Activated CD4-positive, alpha-beta T cell treated with anti-CD3 and anti-CD28 coated beads, Interleukin-10, Interleukin-2, amounts not matched to agents 100 ng/mL and 50 ng/mL, durations not matched to agents 16 hours and 8 hours (primary cell): ENCODE measurements around the gene SOX9.

Experiments used
- DNase-seq: peaks from one replicate; pipeline ENCODE4 v3.0.0-alpha.2; 2020

SOX9 gene

DNA sequence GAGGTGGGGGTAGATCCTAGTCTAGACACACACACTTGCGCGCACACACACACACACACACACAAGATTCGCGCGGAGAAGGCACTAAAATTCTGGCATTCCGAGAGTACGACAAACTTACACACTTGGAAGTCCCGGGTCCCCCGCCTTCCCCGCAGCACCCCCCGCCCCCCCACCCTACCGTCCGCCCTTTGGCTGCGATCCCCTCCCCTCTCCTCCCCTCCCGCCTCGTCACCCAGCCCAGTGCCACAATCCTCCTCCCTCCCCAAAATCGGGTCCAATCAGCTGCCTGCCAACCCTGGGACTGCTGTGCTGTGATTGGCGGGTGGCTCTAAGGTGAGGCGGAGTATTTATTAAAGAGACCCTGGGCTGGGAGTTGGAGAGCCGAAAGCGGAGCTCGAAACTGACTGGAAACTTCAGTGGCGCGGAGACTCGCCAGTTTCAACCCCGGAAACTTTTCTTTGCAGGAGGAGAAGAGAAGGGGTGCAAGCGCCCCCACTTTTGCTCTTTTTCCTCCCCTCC lies at the start of gene SOX9:
Gene SOX9, plus strand, starts transcription at position 379 of the 522 bp plus-strand sequence. CDS start 372 bp downstream, outside the sequence.
- DNase-seq: no peak

DNA sequence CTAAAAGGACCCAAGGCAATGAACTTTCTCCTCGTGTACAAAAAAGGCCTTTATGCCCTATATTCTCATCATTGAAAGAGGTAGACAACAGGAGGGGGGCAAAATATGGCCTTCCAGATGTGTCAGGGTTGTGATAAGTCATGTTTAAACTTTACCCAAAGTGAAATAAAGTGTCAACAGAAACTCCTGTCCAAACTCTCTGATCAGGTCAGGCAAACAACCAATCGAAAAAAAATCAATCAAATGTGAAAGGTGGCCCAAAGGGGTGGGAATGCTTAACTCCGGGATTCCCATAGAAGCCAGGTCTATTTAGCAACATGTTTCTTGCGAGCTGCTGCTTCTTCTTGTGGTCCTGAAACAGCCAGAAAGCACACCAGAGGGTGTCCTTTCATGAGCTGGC lies 49.5 kb upstream of the SOX9 start:
- DNase-seq: no peak

DNA sequence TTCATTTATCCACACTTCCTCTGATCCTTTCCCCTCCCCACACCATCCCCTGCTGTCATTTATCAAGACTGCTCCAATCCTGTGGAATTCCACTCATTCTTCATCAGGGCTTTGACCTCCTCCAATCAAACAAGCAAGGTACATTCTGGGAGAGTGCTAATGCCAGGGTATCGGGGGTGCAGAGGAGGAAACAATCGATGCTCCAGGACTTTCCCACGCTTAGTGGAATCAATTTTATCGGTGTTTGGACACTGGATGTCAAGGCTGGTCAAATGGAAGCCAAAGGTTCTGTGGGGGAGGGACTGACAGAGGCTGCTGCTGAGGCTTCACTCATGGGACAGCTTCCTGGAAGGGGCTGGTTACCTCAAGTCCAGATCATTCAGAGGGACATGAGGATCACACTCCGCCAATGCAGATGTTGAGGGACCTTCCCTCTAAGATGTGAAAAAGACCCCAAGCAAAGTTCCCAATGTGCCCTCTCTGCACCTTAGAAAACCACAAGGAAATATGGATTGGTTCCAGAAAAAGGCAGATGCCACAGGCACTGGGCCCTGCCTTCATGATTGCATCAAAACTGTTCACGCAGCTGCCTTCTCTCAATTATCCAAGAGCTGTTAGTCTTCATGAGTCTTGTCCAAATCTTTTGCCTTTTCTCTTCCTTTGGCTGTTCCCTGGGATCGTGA lies 44.7 kb upstream of the SOX9 start:
- DNase-seq: no peak

DNA sequence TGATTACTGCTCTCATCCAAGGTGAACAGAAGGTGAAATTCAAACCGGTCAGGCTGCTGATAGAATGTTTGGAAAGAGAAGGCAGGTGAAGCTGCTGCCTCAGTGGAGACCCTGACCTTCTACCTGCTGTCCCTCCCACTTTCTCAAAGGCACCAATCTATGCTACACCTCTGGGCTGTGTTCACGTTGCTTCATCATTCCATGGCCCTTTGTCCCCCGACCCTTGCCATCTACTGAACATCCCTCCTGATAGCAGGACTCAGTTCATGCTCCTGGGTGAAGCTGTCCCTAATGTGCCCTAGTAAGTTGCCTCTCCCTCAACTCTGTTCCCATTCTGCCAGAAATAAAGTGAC lies 44.2 kb upstream of the SOX9 start:
- DNase-seq: no peak

DNA sequence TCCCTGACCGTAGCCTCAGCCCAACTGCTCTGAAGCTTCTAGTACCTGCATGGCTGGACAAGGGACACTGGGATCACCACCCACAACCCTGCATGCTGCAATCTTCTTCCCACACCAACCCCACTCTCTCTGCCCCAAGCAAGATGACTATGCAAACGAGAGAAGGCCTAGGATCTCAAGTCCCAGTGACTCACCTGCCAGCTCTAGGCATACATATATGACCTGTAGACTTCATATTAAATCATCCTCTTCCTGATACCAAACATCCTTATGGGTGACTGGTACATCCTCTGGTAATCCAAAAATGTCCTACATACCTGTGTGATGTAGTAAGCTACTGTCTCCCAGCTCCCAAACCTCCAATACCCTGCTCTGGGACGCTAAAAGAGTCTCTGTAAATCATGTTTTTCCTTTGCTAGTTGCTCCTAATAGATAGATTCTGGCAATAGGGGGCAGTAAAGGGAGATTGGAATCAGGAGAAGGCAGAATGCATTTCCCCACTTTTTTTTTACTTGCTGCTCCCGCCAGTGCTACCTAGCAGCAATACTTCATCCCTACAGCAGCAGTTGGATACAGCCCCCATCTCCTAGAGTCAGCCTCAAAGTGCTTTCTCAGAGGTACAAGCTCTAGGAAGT lies 43.4 kb upstream of the SOX9 start:
- DNase-seq: no peak

DNA sequence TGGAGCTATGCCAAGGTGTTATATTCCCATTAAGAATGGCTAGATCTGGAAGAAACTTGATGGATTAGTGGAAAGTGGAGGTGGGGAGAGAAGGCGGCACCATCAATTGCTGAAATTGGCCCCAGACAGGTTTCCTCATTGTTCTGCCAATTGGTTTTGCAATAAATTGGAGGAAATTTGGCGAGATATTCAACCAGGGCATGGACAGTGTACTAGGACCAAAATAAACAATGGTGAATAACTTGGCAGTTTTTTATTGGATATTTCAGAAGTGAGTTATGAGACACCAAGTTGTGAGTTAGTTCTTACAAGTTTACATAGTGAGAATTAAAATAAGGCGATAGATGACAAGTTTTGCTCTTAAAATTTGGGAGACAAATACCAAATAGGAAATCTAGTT lies 41.1 kb upstream of the SOX9 start:
- DNase-seq: no peak

DNA sequence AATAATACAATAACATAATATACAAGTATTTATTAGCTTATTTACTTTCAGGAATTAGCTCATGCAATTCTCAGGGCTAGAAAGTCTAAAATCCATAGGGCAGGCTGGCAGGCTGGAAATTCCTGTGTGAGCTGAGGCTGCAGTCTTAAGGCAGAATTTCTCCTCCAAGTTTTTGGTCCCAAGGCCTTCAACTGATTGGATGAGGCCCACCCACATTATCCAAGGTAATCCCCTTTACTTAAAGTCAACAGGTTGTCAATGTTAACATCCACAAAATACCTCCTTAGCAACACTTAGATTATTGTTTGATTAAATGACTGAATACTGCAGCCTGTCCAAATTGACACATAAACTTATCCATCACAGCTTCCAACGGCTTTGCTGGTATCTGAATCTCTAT lies 32.9 kb upstream of the SOX9 start:
- DNase-seq: no peak

DNA sequence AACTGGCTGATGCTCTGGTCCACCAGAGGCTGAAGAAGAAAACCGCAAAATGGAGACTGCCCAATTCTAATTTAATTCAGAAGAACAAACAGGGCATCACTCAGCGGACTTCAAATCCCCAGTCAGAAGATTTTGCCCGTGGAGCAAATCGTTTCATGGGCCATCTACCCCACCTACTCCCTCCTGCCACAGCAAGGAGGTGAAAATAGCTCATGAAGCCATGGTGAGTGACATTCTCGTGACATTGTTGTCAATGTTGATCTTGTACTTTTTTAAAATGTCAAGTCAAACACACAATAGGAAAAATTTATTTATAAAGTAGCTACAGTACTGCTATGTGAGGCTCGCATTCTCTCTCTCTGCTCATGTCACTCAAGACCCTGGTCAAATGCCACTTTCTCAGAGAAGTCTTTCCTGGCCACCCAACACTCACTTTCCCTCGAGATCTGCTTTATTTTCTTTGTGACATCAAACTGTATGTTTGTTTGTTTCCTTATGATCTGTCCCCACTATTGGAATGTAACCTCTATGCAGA lies 31.3 kb upstream of the SOX9 start:
- DNase-seq: no peak

DNA sequence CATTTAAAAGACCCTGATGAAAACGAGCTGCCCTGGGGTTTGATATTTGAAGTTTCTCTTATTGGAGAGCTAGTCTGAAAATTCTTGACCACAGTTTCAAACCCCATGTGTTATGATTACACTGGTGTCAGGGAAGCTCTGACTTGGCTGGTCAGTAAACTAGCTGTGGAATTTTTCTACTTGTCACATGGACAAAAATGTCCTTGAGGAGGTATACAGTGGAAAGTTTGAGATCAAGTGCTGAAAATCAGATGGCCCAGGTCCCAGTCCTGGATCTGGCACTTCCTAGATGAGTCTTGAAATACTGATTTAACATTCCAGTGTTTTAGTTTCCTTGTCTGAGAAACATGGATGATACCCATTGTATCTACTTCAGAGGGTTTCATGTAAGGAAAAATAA lies 30.7 kb upstream of the SOX9 start:
- DNase-seq: no peak

DNA sequence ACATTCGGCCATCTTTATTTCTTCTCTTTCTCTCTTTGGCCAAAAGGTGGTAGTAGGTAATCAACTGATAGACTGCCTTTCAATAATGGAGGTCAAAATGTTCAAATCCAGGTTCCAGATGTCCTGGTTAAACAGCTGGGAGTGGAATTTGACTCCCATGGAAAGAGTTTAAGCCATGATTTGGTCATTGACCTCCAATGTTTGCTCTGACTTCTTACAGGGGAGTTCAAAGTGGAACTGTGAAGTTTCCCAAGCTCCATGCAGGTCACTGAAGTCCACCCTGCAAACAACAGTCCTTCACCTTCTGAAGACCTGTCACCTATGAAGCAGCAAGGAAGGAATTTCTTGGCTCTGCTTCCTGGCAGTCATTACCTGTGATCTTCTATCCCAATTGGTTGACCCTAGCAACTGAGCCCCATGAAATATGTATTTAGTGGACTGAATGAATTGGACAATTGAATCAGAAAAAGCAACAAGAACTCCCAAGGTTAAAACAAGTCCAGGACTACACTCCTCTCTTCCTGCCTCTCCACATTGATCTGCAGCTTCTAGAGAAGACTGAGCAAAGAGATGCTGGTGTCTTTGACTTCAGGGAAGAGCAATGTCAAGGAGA lies 28.0 kb upstream of the SOX9 start:
- DNase-seq: no peak

DNA sequence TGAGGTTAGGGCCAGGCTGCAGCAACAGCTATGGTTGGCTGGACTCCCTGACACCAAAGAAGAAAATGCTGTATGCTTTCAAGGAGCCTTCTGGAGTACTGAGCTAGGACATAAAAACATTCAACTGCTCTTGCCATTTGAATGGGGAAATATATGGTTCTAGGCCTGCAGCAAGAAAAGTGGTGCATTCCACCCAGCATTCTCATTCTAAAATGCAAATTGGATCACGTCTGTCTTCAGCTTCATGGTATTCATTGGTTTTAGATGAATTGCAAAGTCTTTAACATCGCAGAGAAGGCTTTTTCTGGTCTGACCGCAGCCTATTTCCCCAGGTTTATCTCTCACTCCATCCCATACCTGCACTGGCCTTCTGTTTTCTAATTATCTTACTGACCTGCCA lies 27.1 kb upstream of the SOX9 start:
- DNase-seq: no peak

DNA sequence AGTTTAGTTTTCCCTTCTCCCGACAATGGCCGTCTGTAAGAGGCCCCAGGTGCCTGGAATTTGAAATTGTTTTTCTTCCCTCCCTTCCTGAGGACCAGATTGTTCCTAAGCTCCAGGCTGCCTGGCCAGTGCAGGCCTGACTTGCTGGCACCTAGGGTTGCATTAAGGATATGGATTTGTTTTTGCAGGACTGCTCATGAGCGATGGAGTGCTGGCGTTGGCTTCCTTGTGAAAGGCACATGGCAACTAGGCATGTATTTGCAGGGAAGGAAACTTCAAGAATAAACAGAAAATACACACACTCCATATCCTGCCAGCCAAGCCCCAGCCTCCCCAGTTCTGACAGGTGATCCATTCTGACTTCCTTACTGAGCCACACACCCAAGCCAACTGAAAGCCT lies 25.5 kb upstream of the SOX9 start:
- DNase-seq: no peak

DNA sequence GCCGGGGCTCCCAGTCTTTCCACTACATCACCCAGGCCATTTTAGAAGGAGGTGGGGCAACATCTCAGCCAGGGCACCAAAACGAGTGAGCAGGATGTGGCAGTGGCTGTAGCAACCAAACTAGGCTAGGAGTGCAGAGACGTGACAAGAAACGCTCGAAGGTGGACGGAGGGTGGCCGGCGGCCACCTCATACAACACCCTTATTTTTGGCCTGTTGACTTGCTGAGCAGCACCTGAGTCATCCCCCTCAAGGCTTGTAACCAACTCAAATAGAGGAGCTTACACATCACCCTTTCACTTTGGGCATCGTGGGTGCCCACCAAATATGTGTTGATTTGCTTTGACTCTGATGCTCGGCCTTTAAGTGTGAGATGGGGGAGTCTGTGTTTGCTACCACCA lies 23.7 kb upstream of the SOX9 start:
- DNase-seq: no peak

DNA sequence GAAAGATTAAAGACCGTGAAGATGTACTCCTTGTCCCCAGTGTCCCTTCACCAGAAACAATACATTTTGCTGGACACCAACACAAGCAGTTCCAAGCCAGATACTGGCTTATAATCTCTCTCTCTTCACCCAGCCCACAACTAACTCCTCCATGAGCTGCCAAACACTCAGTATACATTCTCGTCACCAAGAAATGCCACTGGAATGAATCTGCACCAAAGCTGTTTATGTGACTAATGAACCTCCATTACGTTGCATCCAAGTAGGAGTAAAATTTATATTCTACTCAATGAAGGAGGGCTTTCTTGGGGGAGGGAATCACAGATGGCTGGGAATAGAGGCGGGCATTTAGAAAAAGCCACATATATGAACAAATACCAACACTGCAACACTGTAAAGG lies 20.9 kb upstream of the SOX9 start:
- DNase-seq: no peak

DNA sequence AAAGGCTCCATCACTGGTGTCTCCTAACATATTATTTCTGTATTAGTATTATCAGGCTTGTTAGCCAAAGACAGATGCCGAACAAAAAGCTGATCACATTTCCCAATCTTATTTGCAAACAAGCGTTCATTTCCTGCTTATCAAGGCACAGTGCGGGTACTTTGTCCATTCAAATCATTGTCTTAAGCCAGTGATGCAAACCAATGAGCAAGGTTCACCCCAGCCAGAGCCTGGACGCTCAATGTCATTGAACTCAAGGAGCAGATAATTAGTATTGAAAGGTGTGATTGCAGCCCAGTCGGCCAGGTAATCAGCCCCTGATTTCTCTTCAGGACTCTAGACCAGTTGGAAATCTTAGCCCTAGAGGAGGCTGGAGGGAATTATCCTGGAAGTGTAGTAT lies 20.4 kb upstream of the SOX9 start:
- no peak for DNase-seq

DNA sequence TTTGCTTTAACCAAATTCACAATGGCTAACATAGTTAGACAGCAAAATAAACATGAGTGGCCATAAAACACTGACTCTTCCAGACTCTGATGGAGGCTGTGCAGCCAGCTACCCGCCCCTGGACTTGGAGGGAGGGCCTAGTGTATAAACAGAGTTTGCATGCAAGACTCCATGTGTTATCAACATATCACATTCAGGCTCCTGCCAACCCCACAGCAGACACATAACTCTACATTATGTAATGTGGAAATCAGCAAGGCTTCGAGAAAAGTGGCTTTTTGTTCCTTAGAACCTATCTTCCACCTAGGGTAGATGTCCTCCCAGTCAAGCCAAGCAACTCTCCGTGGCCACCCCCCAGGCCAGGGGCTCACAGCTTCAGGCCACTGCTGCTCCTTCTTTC lies 19.3 kb upstream of the SOX9 start:
- DNase-seq: no peak

DNA sequence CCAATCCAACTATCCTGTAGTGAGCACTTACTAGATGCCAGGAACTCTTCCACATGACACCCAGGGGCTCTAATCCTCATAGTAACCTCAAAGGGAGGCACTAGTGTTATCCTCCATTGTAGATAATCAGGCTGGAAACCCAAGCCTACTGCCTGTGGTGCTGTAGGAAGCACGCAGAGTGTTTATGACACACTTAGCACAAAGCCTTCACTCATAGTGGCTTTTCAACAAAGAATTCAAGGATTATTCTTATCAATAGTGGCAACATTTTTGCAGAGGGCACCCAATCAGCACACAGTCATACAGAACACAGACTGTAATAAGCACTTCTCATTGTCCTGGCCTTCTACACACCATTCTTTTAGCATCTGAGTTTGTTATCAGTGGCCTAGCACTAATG lies 18.5 kb upstream of the SOX9 start:
- no peak for DNase-seq

DNA sequence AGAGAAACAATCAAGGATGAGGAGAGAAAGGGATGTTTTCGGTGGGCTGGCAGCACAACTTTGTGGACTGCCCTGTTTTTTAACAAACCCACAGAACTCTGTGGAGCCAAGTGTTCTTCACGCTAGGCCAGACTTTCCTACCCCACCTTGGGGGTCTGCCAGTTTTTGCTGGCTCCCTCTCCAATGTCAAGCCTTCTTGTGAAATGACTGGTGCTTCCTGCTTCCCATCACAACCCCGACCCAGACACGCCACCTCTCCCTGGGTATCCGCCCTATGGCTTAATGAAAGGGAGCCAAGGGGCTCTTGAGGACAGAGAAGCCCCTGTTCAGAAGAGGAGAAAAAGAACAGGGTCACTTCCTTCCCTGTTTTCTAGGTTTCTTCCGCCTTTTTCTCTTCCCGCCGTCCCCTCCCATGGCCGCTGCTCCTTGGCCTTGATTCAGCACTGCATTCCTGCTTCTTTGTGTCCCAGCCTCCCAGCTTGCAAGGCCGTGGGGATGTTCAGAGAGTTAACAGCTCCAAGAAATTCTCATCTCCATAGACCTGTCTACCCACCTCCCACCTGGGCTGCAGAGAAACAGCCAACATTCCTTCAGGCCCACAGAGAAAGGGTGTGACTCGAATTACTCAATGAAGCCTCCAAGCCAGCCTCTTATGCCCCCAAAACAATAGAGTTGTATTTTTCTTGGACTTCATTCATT lies 16.5 kb upstream of the SOX9 start:
- DNase-seq: no peak

DNA sequence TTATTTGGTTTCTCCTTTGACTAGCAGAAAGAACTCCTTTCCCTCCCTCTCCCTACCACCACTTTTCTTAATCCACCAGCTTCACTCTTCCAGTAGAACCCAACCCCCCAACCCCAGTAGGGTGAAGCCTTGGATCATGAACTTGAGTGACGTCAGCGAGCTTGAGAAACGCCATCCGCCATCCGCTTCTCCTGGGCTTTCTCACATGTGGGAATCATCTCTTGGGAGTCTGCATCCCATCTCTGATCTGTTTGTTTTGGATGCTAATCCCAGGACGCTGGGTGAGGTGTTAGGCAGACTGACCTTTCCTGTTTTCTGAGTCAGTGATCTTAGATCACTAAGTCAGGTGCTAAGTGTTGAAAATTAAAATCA lies 16.0 kb upstream of the SOX9 start:
- DNase-seq: no peak

DNA sequence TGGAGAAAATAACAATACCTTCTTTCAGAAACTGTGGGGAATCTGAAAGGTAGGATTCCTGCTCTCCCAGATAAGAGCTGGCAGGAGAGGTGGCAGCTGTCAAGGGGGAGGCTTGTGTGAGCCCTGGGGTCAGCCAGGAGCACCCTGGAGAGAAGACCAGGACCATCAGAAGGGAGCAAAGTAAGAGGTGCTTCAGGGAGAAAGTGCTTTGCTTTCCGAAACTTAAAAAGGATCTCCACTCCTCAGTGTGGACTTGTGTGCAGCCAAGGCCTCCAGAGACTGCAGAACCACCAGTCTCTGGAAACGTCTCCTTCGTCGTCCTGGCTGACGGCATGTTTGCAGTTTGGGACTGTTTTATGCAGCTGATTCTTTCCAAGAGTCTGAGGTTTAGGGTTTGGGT lies 13.7 kb upstream of the SOX9 start:
- no peak for DNase-seq

DNA sequence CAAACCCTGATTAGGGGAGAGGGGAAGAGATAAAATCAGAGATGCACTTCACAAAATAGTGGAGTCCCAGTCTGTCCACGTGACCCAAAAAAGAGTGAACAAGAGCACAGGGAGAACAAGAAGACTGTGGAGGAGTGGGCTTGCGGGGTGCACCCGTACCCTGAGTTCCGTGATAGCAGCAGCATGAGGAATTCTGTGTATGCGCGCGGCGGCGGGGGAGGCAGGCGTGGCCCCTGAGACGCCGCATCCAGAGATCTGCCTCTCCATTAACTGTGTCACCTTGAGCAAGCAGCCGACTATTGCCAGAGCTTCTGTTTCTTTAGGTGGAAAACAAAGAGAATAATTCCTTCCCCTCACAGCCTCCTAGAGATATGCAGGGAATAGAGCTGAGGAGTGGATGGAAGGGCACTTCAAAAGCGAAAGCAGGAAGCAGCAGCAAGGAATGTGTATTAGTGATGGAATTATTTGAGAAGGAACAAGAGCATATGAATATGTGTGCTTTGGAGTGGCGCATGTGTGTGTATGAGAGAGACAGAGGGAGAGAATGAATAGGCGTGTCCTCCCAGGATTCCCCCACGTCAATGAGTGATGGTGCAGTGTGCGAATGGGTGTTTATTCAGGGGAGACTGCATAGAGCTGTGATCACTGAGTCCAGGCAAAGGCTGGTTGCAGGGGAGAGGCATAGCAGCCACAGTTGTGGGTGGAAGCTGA lies 10.4 kb upstream of the SOX9 start:
- DNase-seq: no peak

DNA sequence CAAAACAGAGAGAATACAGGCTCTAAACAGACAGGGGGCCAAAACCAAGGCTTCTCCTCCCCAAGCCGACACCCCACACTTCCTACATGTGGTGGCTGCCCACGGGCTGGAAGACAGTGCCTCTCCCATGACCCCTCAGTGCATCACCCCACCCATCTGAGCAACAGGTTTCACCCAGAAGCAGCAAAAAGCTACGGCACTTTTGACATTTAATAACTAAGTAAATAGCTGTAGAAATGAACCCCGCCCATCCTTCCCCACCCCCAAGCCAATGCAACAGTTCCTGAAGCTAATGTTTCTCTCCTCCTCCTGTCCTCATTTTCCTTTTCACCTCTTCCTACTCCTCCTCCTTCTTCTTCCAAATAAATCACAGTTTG lies 9.9 kb upstream of the SOX9 start:
- no peak for DNase-seq

DNA sequence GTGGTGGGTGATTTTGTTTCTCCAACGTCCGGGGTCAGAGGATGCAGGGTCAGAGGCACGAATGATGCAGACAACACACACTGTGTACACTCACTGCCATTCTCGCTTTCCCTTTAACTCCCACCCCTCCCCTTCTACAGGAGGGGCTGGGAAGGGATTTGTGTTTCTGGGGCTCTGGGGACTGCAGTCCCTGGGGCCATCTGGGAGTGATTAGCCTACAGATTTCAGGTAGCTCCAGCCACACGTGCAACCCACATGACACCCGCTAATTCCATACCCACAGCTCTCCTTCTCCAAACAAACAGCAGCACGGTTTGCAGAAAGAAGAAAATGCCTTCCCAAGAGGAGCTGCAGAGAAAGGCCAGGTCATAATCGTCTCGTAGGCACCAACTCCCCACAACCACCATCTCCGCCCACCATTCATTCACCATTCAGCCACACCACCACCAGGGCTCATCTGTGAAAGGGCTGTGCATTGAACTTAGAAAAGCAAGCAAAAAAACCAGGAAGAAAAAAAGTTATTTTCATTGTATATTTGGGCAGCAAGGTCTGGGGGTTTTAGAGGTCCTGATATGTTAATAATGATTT lies 9.4 kb upstream of the SOX9 start:
- no peak for DNase-seq
